Stimulated activated CD8-positive, alpha-beta memory T cell treated with anti-CD3 and anti-CD28 coated beads, Interleukin-15, amount 100 ng/mL, for 24 hours (primary cell): ENCODE data around the gene HOXB3.
"Not testable (repeated sequence)": the region's sequence is repeated elsewhere in the genome, so short reads cannot be mapped to it uniquely, and the experiment has no call there.

Source experiments
- DNase-seq: peaks from one replicate; pipeline ENCODE4 v3.0.0-alpha.2; 2020; ENCODE audit warnings: low read depth

Gene HOXB3

GRCh38 chr17:48545539-48545938 is 44.5 kb downstream of the HOXB3 start:
- no peak for DNase-seq

- no peak for DNase-seq
Measured at GRCh38 chr17:48545022-48545375, 45.0 kb downstream of the HOXB3 start, which contains the start of gene HOXB2. HOXB2 (minus strand) TSS chr17:48545109; CDS start chr17:48544911, 198 bp downstream.

- DNase-seq: no peak
Measured at GRCh38 chr17:48544349-48545021, 45.6 kb downstream of the HOXB3 start.

GRCh38 chr17:48543854-48544348 is 46.1 kb downstream of the HOXB3 start:
- no peak for DNase-seq

GRCh38 chr17:48543107-48543853 is 46.8 kb downstream of the HOXB3 start:
- no peak for DNase-seq

GRCh38 chr17:48542698-48543106 is 47.3 kb downstream of the HOXB3 start:
- no peak for DNase-seq

GRCh38 chr17:48542114-48542656 is 47.9 kb downstream of the HOXB3 start:
- DNase-seq: no peak

GRCh38 chr17:48541577-48542113 is 48.4 kb downstream of the HOXB3 start:
- no peak for DNase-seq

- DNase-seq: no peak
Measured at GRCh38 chr17:48541036-48541576, 48.9 kb downstream of the HOXB3 start.

GRCh38 chr17:48540213-48540612 is 49.8 kb downstream of the HOXB3 start:
- no peak for DNase-seq

- DNase-seq: no peak
Measured at GRCh38 chr17:48539177-48539576, 50.9 kb downstream of the HOXB3 start.

GRCh38 chr17:48537316-48537715 is 52.7 kb downstream of the HOXB3 start:
- DNase-seq: no peak

- DNase-seq: not testable (repeated sequence)
Measured at GRCh38 chr17:48535793-48536559, 54.1 kb downstream of the HOXB3 start.

GRCh38 chr17:48532261-48532660 is 57.8 kb downstream of the HOXB3 start:
- DNase-seq: no peak

GRCh38 chr17:48530887-48531272 is 59.2 kb downstream of the HOXB3 start, which contains the start of gene HOXB1:
HOXB1 (minus strand) TSS chr17:48531011; CDS start chr17:48530904, 107 bp downstream.
- DNase-seq: no peak

GRCh38 chr17:48530208-48530886 is 59.7 kb downstream of the HOXB3 start:
- no peak for DNase-seq

- no peak for DNase-seq
Measured at GRCh38 chr17:48529683-48530009, 60.4 kb downstream of the HOXB3 start.

- DNase-seq: no peak
Measured at GRCh38 chr17:48528936-48529682, 60.9 kb downstream of the HOXB3 start.

GRCh38 chr17:48528153-48528935 is 61.7 kb downstream of the HOXB3 start:
- no peak for DNase-seq

GRCh38 chr17:48527547-48527932 is 62.5 kb downstream of the HOXB3 start:
- DNase-seq: no peak
